SW480 (cell line): ENCODE measurements around the gene PTCH1.

Experiments used
- DNase-seq: peaks from one replicate; pipeline ENCODE4 v3.0.0-alpha.2; 2016; ENCODE audit warnings: low spot score

The PTCH1 gene

DNA sequence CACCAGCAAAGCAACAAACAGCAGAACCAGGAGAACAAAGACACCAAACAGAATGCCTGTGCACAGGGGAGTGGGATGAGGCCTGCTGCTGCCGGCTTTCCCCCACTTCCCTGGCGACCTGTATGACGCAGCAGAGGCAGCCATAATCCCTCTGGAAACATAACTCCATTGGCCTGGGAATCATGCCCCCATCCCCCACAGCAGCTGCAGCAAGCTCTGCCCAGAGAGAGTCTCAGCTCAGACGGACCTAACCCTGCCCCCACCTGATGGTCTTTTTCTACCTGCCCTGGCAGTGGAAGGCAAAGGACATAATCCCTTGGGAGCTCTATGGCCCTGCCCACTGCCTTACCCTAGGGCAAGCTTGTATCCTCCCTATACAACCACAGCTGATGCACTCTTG is 117.5 kb downstream of the PTCH1 start:
- DNase-seq, result no peak
